NCI-H510A (cell line): ENCODE results near the gene ROPN1.
"Not testable (repeated sequence)": the region's sequence is repeated elsewhere in the genome, so short reads cannot be mapped to it uniquely, and the experiment has no call there.

ENCODE experiments used
- DNase-seq: peaks from one replicate; lab custom pipeline; 2025; lab: John Stamatoyannopoulos, UW

Gene ROPN1

GRCh38 chr3:123991730-123992588 lies at the start of gene ROPN1:
TSS of gene ROPN1 (minus strand) at chr3:123992124. CDS start at chr3:123980481, 11,643 bp downstream.
- not testable (repeated sequence) for DNase-seq

DNA sequence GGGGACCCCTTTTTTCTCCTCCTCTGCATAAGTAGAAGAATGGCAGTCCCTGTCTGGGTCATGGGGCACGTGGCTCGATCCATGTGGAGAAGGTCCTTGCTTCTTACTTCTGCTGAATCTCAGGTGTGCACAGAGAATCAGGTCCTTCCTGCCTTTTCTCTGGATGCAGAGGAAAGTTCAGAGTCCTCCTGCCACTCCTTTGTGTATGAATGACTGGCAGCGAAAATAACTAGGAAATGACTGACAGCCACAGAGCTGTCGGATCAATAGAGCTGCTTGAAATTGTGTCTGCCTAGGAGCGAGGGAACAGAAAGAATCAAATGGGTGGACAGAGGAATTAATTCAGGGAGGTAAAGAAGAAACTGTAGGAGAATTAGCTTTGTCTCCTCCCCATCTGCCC lies 49.6 kb upstream of the ROPN1 start:
- DNase-seq, result no peak

DNA sequence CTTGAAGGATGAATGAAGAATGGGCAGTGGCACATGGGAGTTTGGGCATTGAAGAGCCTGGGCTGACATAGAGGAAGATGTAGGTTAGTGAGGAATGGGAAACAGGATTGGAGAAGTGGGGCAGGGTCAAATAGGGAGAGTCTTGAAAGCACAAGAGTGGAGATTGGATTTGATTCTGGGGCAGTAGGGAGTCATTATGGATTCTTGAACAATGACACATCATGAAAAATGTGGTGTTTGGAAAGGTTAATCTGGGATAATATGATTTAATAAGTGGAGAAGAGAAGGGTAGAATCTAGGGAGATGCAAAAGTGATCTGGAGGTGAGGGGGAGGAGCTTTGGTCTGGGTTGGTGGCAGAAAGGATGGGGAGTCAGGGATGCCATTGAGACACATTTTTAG lies 45.4 kb upstream of the ROPN1 start:
- DNase-seq, result no peak

DNA sequence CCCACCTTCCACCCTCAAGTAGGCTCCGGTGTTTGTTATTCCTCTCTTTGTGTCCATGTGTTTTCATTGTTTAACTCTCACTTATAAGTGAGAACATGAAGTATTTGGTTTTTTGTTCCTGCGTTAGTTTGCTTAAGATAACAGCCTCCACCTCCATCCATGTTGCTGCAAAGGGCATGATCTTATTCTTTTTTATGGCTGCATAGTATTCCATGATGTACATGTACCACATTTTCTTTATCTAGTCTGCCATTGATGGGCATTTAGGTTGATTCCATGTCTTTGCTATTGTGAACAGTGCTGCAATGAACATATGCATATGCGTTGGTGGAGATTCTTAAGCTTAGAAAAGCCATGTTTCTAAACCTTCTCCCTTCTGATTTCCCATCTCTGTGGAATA lies 44.3 kb upstream of the ROPN1 start:
- DNase-seq, result not testable (repeated sequence)

- no peak for DNase-seq
These were observed 43.7 kb upstream of the ROPN1 start for GRCh38 chr3:124035463-124036121.

GRCh38 chr3:124034844-124035152 lies 42.9 kb upstream of the ROPN1 start:
- no peak for DNase-seq

DNA sequence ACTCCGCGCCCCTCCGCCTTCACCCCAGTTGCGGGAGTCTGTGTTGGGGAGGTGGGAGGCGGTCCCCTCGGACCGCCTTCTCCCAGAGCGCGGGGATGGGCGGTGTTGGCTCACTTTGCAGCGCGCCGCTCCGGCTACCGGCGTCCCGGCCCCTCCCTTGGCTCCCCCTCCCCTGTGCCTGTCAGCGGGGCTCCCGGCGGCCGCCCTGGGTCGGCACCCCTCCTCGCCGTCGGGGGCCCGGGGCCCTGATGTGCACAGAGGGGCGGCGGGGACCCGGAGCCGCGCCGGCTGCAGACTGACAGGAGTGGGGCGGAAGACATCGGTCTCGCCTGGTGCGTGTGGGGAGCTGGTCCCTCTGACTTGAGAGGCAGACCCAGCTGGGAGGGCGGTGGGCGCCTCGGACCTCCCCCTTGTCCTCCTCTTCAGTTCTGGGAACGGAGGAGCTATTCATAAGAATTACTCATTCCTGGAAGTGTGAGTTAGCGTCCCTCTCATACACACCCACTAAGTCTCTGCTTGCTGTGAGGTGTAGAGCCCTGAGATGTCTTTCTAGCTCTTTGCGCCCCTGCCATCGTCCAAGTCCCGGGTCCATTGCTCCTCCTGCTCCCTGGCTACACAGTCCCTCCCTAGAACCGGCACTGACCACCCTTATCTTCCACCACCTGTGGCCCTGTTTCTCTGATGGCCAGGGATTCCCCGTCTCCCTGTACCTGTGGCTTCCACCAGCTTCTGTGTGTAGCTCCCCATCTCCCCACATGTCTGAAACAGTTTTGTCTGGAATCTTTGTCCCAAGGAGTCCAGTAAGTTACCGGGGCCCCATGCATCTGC lies 42.3 kb upstream of the ROPN1 start:
- DNase-seq, result no peak

- no peak for DNase-seq
These were observed 41.6 kb upstream of the ROPN1 start, which contains the start of gene KALRN for GRCh38 chr3:124033360-124034015. TSS of gene KALRN (plus strand) at chr3:124033369.

GRCh38 chr3:124032881-124033359 lies 41.0 kb upstream of the ROPN1 start:
- peak; percentile 63 for DNase-seq

DNA sequence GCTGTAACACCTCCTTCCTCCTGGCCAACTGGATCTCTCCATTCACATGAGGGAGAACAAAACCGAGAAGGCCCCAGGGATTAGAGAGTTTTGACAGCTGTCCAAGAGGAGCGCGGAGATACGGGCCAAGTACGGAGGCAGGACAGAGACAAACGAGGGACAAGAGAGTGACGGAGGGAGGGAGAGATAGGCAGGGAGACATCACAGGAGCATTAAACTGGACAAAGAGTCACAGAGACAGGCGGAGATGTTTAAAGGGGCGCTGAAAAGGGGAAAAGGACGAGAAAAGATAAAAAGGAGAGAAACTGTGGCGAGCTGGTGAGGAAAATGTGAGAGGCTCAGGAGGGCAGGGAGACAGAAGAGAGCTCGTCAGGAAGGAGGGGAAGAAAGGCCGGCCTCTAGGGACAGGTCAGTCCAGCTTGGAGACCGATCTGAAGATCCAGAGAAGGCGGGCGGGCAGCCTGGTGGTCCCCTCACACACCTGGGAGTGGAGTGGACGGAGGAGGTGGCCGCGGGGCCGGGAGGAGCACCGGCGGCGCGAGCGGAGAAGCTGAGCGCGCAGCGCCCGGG lies 40.5 kb upstream of the ROPN1 start:
- no peak for DNase-seq

- no peak for DNase-seq
These were observed 34.6 kb upstream of the ROPN1 start for GRCh38 chr3:124026516-124026915.

- DNase-seq, result not testable (repeated sequence)
These were observed 31.6 kb upstream of the ROPN1 start for GRCh38 chr3:124023531-124023930.

DNA sequence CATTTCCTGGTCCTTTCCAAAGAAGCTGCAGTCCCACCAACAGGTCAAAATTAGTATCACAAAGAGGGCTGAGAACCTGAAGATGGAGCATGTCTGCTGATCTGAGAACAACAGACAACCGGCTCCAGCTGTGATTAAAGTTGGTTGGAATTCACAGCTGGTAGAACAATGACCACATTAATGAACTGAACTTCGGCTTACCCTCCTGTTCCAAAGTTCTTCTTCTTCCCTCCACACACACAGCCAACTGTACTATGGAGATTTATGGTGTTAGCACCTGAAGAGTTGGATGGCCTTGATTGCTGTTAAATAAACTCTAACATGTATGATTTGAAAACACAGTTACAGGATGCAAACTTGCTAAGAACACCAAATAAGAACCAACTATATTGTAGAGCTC lies 27.4 kb upstream of the ROPN1 start:
- no peak for DNase-seq

DNA sequence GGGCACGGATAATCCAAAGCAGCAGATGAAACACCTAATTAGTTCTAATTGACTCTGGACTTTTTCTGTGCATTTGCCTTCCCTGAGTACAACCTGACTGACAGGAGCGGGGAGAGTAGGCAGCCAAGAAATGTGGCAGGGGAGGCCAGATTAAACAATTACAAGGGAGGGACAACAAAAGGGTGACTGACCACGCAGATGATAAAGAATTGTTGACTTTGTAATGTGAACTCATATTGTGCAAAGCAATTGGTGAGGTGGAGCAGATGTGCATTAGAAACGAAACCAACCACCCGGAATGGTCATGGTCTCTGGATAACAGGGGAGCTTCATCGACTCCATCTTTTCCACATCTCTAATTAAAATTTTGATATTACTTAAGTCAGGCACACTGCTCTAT lies 25.6 kb upstream of the ROPN1 start:
- not testable (repeated sequence) for DNase-seq

- not testable (repeated sequence) for DNase-seq
These were observed 24.6 kb upstream of the ROPN1 start for GRCh38 chr3:124016483-124016882.

DNA sequence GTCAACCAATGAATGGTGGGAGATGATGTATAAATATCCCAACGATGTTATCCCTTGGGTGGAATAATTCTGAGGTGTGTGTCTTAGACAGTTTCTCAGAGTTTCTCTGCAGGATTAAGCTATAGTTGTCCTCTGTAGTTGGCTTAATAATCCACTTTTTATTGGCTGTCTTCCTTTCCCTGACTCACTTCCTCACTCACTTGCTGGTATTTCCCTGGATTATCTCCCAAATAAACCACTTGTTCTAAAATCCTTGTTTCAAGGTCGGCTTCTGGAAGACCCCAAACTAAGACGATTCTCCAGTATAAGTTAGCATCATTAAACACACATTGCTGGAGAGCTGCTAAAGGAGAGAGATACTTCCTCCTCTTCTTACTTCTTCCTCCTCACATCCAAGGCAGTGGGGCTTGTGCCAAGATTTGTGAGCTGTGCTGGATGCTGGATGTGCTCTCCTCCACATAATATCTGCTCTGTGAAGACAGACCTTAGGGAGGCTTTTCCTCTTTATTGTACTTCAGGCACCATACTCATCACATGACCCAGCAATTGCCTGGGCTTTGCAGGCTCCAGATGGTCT lies 22.5 kb upstream of the ROPN1 start:
- no peak for DNase-seq

DNA sequence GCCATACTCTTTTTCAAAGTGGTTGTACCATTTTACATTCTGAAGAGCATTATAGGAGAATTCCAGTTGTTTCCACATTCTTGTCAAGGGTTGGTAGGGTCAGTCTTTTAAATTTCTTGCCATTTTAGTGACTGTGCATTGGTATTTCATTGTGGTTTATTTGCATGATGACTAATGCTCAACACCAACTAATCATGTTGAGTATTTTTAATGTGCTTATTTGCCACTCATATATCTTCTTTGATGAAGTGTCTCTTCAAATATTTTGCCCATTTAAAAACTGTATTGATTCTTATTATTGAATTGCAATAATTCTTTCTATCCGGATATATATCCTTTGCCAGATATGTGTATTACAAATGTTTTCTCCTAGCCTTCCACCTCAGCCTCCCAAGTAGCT lies 16.4 kb upstream of the ROPN1 start:
- not testable (repeated sequence) for DNase-seq

DNA sequence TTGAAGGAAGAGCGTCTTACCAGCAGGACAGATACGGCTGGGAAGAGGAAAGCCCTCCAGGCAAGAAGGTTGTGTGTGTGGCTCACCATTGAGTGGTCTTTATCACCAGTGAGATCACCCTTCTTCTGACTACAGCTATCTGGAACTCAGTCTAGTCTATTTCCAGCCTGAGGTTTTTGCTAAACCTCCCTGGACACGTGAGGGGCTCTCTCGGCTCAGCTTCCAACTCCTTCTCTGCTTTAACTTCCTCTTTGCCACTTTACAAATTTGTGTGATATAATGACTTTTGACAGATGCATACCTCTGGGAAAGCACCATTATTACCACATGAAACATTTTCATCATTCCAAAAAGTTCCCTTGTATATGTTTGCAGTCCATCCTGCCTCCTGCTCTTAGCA lies 15.3 kb upstream of the ROPN1 start:
- DNase-seq, result no peak

DNA sequence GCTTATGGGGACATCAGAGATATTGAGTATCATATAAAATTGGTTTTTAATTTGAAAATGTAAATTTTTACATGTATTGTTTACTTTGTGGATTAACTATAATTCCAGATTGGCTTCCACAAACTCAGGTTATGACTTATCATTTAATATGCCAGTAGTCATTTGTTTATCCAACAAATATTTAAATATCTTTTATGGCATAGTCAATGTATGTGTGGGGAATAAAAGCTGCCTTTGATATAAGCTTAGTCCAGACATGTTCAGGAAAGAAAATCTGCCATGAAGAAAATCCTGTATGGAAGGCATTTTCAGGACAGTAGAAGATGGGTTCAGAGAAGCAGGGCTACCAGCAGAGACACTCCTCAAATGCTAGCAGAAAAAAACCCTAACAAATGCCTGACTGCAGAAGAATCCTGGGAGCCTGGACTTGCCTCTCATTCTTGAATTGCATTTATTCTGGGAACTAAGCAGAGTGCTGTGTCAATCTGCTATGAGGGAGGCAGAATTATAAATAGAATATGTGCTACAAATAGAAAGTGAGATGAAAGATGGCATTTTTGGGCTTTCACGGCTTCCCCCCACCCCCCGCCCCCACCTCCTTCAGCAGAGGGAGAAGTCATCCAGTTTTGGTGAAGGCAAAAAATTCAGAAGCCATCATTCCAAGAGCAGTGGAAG lies 10.6 kb upstream of the ROPN1 start:
- not testable (repeated sequence) for DNase-seq

DNA sequence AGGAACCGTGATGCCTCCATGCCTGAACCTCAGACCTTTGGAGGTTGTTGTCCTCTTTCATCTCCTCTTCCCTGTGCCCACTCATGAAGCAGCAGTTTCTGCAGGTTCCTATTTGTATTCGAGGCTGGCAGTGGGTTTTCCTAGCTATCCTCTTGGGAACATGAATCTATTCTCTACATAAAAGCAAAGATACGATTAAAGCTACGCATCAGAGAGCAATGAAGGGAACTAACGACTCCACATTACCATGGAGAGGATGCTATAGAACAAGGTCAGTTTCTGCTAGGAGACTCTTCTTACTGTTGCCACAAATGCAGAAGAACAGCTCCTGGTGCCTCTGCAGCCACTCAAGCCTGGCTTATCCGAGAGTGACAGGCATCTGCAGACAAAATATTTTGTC lies 9.4 kb upstream of the ROPN1 start:
- DNase-seq, result not testable (repeated sequence)

- DNase-seq, result no peak
These were observed 5.6 kb upstream of the ROPN1 start for GRCh38 chr3:123997543-123997942.
